Tibial nerve (tissue), 4 donors: Measurements from ENCODE around the gene FAM200C. TPM values are rescaled to one million over a fixed set of nuclear protein-coding genes. Genes with fewer than 3 reads are reported as not detected.

Source experiments
- DNase-seq, 2 donors: peaks; one replicate each; pipeline ENCODE4 v3.0.0-alpha.2; 2019; ENCODE audit warnings: low spot score in 2 of 2
- H3K27ac ChIP-seq, 4 donors: fragments of 200-600 bp; sonication (generic) in 3 of 4; one replicate each; pipeline ENCODE4 v1.5.1; 2017 to 2019; ENCODE audit warnings: mild to moderate bottlenecking in 1 of 4
- H3K27me3 ChIP-seq, 2 donors: fragments of 200-600 bp; sonication (generic) in 1 of 2; one replicate each; pipeline versions ENCODE4 v1.5.1 to v1.6.0; 2017 to 2019
- H3K36me3 ChIP-seq, 3 donors: fragments of 200-600 bp; sonication (generic); one replicate each; pipeline ENCODE4 v1.5.1; 2018 to 2019
- H3K4me1 ChIP-seq, 4 donors: fragments of 200-600 bp; sonication (generic) in 3 of 4; one replicate each; pipeline ENCODE4 v1.5.1; 2017 to 2019
- H3K4me3 ChIP-seq, 4 donors: fragments of 200-600 bp; sonication (generic) in 3 of 4; one replicate each; pipeline ENCODE4 v1.5.1; 2017 to 2019; ENCODE audit warnings: mild to moderate bottlenecking in 1 of 4, moderate library complexity in 1 of 4
- H3K9me3 ChIP-seq, 4 donors: fragments of 200-600 bp; sonication (generic) in 3 of 4; one replicate each; pipeline ENCODE4 v1.5.1; 2017 to 2019
- CTCF ChIP-seq, 5 experiments: fragments of 200-600 bp in 3 of 5; fragments of 450-650 bp in 2 of 5; sonication (generic) in 3 of 5; IDR thresholded peaks; one replicate each; pipeline ENCODE4 v1.5.1; 2016 to 2019; ENCODE audit warnings: antibody characterized with exemption in 5 of 5, mild to moderate bottlenecking in 3 of 5, moderate library complexity in 2 of 5
- EP300 ChIP-seq, 2 donors: sonication (generic); formaldehyde crosslinking; IDR thresholded peaks; one replicate each; pipeline ENCODE4 v1.6.1; 2017; ENCODE audit warnings: antibody characterized with exemption in 2 of 2, mild to moderate bottlenecking in 1 of 2
- POLR2A ChIP-seq, 2 donors: fragments of 450-650 bp; IDR thresholded peaks; one replicate each; pipeline ENCODE4 v1.6.1; 2017; ENCODE audit warnings: antibody characterized with exemption in 2 of 2, mild to moderate bottlenecking in 2 of 2, moderate library complexity in 2 of 2
- WGBS, 2 donors: methylation state at CpG; one replicate each; pipeline ENCODE4 v1.1.5; 2018; 5-methylcytosine and 5-hydroxymethylcytosine counted together
- total RNA-seq, 4 donors: library from RNA; depleted of rRNA; stranded (reverse); fragments of >200 nt; gene quantifications; one replicate each; pipeline ENCODE4 v1.1.0, GENCODE V29; 2016

FAM200C gene
- total RNA-seq, 4 donors from 2014 or later, result 5.7 to 12.5 (median 7.1) TPM

- H3K36me3 ChIP-seq, result no peaks in the 10 kb centered on the region
- H3K27ac ChIP-seq, result no peak overlapping the region
- peaks cover 0 to 23% (median 0%) of the 10 kb centered on the region in 4 donors for H3K4me1 ChIP-seq
- H3K4me3 ChIP-seq, result no peak overlapping the region
- no peaks in the 10 kb centered on the region for H3K27me3 ChIP-seq
- TF ChIP-seq CTCF (IDR thresholded peaks at IDR 0.05), result no peak
- no peak for TF ChIP-seq EP300 (IDR thresholded peaks at IDR 0.05)
- TF ChIP-seq POLR2A (IDR thresholded peaks at IDR 0.05), result no peak
- H3K9me3 ChIP-seq, result no peaks in the 10 kb centered on the region
- DNase-seq, result no peak
- 76 to 90% methylated on average over 1 of the region's 1 CpG for WGBS, 2 donors
Observed at GRCh38 chr5:160444407-160444806, 44.6 kb upstream of the FAM200C start.

DNA sequence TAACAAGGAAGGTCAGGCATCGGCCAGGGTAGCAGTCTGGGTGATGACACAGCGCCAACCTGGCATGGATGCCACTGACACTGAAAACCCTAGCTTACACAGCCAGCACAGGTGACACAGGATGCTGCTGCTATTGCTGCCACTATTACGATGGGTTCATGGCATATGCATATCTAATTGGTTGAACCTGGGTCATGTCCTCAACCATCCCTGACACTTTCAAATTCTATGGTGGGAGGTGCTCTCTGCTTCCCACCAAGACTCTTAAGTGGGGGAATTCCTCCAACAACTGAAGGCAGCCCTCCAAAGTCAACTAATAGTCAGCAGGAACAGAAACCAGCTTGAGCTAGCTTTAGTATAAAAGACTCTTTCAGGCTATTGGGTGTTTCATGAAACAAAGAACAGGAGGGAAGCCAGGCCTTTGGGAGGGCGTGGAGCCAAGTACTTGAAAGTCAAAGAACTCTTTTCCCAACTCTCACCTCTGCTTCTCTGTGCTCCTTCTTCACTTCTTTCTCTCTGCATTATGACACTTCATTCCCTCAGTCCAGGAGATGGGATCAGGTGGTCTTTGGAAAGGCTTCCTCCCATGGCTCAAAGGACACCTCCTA lies 43.1 kb upstream of the FAM200C start:
- no peak for DNase-seq
- Histone ChIP-seq H3K27ac (peak overlapping the region in 2 of 4 donors; percentile 52 to 65), H3K36me3 (no peaks in the 10 kb centered on the region), H3K4me3 (no peak overlapping the region), H3K27me3 (no peaks in the 10 kb centered on the region), H3K9me3 (no peaks in the 10 kb centered on the region), H3K4me1 (peaks cover 0 to 31% (median 3%) of the 10 kb centered on the region in 4 donors)
- TF ChIP-seq EP300 (IDR thresholded peaks at IDR 0.05) (no peak), CTCF (IDR thresholded peaks at IDR 0.05) (no peak), POLR2A (IDR thresholded peaks at IDR 0.05) (no peak)
- 62 to 64% methylated on average over 4 of the region's 4 CpGs for WGBS, 2 donors

GRCh38 chr5:160441311-160441781 lies 41.5 kb upstream of the FAM200C start:
- DNase-seq, result no peak
- Histone ChIP-seq H3K9me3 (no peaks in the 10 kb centered on the region), H3K27me3 (no peaks in the 10 kb centered on the region), H3K27ac (peak overlapping the region in 2 of 4 donors; percentile 35 to 42), H3K36me3 (no peaks in the 10 kb centered on the region), H3K4me3 (no peak overlapping the region), H3K4me1 (peaks cover 0 to 31% (median 3%) of the 10 kb centered on the region in 4 donors)
- 33 to 56% methylated on average over 1 of the region's 1 CpG for WGBS, 2 donors
- TF ChIP-seq POLR2A (IDR thresholded peaks at IDR 0.05), result no peak
- TF ChIP-seq CTCF (IDR thresholded peaks at IDR 0.05), result peak in 1 of 5 experiments; percentile 5
- no peak for TF ChIP-seq EP300 (IDR thresholded peaks at IDR 0.05)

DNA sequence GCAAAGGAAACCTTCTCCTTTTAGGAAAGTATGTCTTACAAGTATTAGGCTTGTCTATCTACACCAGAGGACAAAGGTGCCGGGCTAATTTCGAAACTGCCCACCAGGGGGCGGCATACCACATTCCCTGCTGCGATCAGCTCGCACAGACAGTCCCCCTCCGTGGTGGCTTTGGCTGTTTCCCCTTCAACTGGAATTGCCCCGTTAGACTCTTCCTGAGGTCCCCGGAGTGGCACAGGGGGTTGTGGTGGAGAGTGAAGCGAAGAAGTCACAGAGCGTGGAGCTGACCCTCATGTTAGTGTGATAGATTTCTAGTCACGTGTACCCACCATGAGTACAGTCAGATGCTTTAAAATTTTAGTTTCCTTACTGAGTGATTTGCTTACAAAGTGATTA lies 39.3 kb upstream of the FAM200C start:
- peak; percentile 79 to 92 for DNase-seq
- no peaks in the 10 kb centered on the region for H3K36me3 ChIP-seq
- H3K4me3 ChIP-seq, result peak overlapping the region; percentile 22 to 53 (median 44)
- no peaks in the 10 kb centered on the region for H3K9me3 ChIP-seq
- H3K4me1 ChIP-seq, result peaks cover 0 to 31% (median 3%) of the 10 kb centered on the region in 4 donors
- 1 to 2% methylated on average over 10 to 11 of the region's 11 CpGs for WGBS, 2 donors
- TF ChIP-seq POLR2A (IDR thresholded peaks at IDR 0.05) (no peak), EP300 (IDR thresholded peaks at IDR 0.05) (peak in 1 of 2 donors; percentile 45), CTCF (IDR thresholded peaks at IDR 0.05) (peak; percentile 87 to 94 (median 91))
- peak overlapping the region; percentile 6 to 78 (median 46) for H3K27ac ChIP-seq
- no peaks in the 10 kb centered on the region for H3K27me3 ChIP-seq
